Liver (tissue), 3 donors: ENCODE results near the gene CLDN10.

Experiments
- RAD21 ChIP-seq, 2 donors: IDR thresholded peaks; 2 replicates each; pipeline ENCODE4 v1.6.1; 2016; ENCODE audit warnings: antibody characterized with exemption in 2 of 2, mild to moderate bottlenecking in 2 of 2
- TAF1 ChIP-seq: conservative IDR thresholded peaks from 2 replicates; pipeline ENCODE4 v1.6.1; 2016; ENCODE audit warnings: antibody characterized with exemption, mild to moderate bottlenecking
- TF ChIP-seq, protein P1 (sequence below): fragments of 150-350 bp; IDR thresholded peaks from 2 replicates; pipeline ENCODE4 v1.5.1; 2017; ENCODE audit warnings: improper control_type of control experiment, low read depth, low read length; ENCODE audit not compliant: missing input control
- TF ChIP-seq, protein P2 (sequence below): IDR thresholded peaks from 2 replicates; pipeline ENCODE4 v1.6.1; 2016; ENCODE audit warnings: antibody characterized with exemption, mild to moderate bottlenecking
- donor health status: healthy.
- donor health status: healthy.

DNA sequence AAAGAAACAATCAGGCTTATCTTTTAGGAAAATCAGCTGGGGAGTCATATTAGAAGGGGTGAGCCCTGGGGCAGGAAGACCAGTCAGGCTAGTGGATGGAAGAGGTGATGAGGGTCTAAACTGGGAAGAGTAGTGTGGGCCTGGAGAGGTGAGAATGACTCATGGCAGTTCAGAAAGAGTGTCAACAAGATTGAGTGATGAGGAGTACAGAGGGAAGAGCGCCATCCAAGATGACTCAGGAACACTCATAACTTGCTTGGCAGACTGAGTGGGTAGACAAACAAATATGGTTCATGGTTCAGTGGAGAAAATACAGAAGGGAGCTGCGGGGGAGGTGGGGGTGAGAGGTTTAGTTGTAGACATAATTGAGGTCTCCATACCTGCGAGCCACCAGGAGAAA, 17.3 kb upstream of the CLDN10 start:
- TF ChIP-seq, protein P1, sequence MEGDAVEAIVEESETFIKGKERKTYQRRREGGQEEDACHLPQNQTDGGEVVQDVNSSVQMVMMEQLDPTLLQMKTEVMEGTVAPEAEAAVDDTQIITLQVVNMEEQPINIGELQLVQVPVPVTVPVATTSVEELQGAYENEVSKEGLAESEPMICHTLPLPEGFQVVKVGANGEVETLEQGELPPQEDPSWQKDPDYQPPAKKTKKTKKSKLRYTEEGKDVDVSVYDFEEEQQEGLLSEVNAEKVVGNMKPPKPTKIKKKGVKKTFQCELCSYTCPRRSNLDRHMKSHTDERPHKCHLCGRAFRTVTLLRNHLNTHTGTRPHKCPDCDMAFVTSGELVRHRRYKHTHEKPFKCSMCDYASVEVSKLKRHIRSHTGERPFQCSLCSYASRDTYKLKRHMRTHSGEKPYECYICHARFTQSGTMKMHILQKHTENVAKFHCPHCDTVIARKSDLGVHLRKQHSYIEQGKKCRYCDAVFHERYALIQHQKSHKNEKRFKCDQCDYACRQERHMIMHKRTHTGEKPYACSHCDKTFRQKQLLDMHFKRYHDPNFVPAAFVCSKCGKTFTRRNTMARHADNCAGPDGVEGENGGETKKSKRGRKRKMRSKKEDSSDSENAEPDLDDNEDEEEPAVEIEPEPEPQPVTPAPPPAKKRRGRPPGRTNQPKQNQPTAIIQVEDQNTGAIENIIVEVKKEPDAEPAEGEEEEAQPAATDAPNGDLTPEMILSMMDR = no peak
- TF ChIP-seq TAF1 (no peak), RAD21 (IDR thresholded peaks at IDR 0.05) (no peak)
- TF ChIP-seq, protein P2, sequence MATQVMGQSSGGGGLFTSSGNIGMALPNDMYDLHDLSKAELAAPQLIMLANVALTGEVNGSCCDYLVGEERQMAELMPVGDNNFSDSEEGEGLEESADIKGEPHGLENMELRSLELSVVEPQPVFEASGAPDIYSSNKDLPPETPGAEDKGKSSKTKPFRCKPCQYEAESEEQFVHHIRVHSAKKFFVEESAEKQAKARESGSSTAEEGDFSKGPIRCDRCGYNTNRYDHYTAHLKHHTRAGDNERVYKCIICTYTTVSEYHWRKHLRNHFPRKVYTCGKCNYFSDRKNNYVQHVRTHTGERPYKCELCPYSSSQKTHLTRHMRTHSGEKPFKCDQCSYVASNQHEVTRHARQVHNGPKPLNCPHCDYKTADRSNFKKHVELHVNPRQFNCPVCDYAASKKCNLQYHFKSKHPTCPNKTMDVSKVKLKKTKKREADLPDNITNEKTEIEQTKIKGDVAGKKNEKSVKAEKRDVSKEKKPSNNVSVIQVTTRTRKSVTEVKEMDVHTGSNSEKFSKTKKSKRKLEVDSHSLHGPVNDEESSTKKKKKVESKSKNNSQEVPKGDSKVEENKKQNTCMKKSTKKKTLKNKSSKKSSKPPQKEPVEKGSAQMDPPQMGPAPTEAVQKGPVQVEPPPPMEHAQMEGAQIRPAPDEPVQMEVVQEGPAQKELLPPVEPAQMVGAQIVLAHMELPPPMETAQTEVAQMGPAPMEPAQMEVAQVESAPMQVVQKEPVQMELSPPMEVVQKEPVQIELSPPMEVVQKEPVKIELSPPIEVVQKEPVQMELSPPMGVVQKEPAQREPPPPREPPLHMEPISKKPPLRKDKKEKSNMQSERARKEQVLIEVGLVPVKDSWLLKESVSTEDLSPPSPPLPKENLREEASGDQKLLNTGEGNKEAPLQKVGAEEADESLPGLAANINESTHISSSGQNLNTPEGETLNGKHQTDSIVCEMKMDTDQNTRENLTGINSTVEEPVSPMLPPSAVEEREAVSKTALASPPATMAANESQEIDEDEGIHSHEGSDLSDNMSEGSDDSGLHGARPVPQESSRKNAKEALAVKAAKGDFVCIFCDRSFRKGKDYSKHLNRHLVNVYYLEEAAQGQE = no peak
